HG03520 (cell line): Measurements from ENCODE around the gene MRPL10.
"Not testable (repeated sequence)": the region's sequence is repeated elsewhere in the genome, so short reads cannot be mapped to it uniquely, and the experiment has no call there.

ENCODE experiments used
- ATAC-seq: cut with Tn5 transposase; IDR thresholded peaks from one replicate; pipeline ENCODE4 v1.9.1; 2021; ENCODE audit warnings: mild to moderate bottlenecking, moderate library complexity; ENCODE audit not compliant: unreplicated experiment

The MRPL10 gene

GRCh38 chr17:47800686-47801085 lies 30.7 kb downstream of the MRPL10 start:
- no peak for ATAC-seq

- ATAC-seq: no peak
These were observed 33.5 kb downstream of the MRPL10 start for GRCh38 chr17:47797797-47798196.

- ATAC-seq: no peak
These were observed 38.4 kb downstream of the MRPL10 start for GRCh38 chr17:47792979-47793378.

GRCh38 chr17:47792457-47792856 lies 38.9 kb downstream of the MRPL10 start:
- no peak for ATAC-seq

- no peak for ATAC-seq
These were observed 40.3 kb downstream of the MRPL10 start for GRCh38 chr17:47791025-47791424.

- no peak for ATAC-seq
These were observed 41.5 kb downstream of the MRPL10 start for GRCh38 chr17:47789611-47790561.

- no peak for ATAC-seq
These were observed 45.7 kb downstream of the MRPL10 start for GRCh38 chr17:47785538-47786123.

- ATAC-seq: no peak
These were observed 49.9 kb downstream of the MRPL10 start for GRCh38 chr17:47781397-47781796.

- no peak for ATAC-seq
These were observed 53.1 kb downstream of the MRPL10 start for GRCh38 chr17:47778184-47778635.

GRCh38 chr17:47776330-47777197 lies 54.8 kb downstream of the MRPL10 start:
- ATAC-seq: no peak

- no peak for ATAC-seq
These were observed 56.3 kb downstream of the MRPL10 start for GRCh38 chr17:47774987-47775580.

- no peak for ATAC-seq
These were observed 57.0 kb downstream of the MRPL10 start for GRCh38 chr17:47774331-47774730.

GRCh38 chr17:47773649-47774048 lies 57.7 kb downstream of the MRPL10 start:
- ATAC-seq: not testable (repeated sequence)
